Mesendoderm (in vitro differentiated cells): Measurements from ENCODE around the gene ZNRF3.
A peak's percentile ranks its signal among the peaks of the same experiment; 100 is the strongest.

Experiments
- DNase-seq: peaks from one replicate; pipeline ENCODE4 v3.0.0; 2013
- H2AK5ac ChIP-seq: 2 replicates; pipeline ENCODE4 v1.6.1; 2013; ENCODE audit warnings: low read length, inconsistent platforms
- H2BK120ac ChIP-seq: 2 replicates; pipeline ENCODE4 v1.6.1; 2013; ENCODE audit warnings: low read depth, mild to moderate bottlenecking, low read length, moderate library complexity, mixed read lengths
- H2BK15ac ChIP-seq: replicated peaks from 2 replicates; pipeline ENCODE4 v1.6.1; 2013; ENCODE audit warnings: low read depth, mild to moderate bottlenecking, moderate library complexity
- H2BK5ac ChIP-seq: 2 replicates; pipeline ENCODE4 v1.6.1; 2013; ENCODE audit warnings: low read length, inconsistent platforms
- H3K18ac ChIP-seq: 2 replicates; pipeline ENCODE4 v1.6.1; 2013; ENCODE audit warnings: mild to moderate bottlenecking, low read length, mixed read lengths
- H3K23ac ChIP-seq: one replicate; pipeline ENCODE4 v1.6.1; 2013; ENCODE audit warnings: low read length
- H3K27ac ChIP-seq: 2 replicates; pipeline ENCODE4 v1.5.1; 2013; ENCODE audit warnings: low read depth, mild to moderate bottlenecking, inconsistent platforms, low read length, moderate library complexity
- H3K27me3 ChIP-seq: 2 replicates; pipeline ENCODE4 v1.6.1; 2013; ENCODE audit warnings: low read length, control low read depth, mild to moderate bottlenecking, inconsistent platforms; ENCODE audit not compliant: insufficient read depth, poor library complexity
- H3K36me3 ChIP-seq: 2 replicates; pipeline ENCODE4 v1.6.1; 2013; ENCODE audit warnings: low read length, inconsistent platforms; ENCODE audit not compliant: control insufficient read depth, insufficient read depth
- H3K4ac ChIP-seq: one replicate; pipeline ENCODE4 v1.6.1; 2013; ENCODE audit warnings: low read depth, mild to moderate bottlenecking, low read length, moderate library complexity
- H3K4me1 ChIP-seq: 2 replicates; pipeline ENCODE4 v1.6.1; 2013; ENCODE audit warnings: low read depth, low read length, inconsistent platforms; ENCODE audit not compliant: control insufficient read depth
- H3K4me2 ChIP-seq: 2 replicates; pipeline ENCODE4 v1.6.1; 2013; ENCODE audit warnings: low read length
- H3K4me3 ChIP-seq: 2 replicates; pipeline ENCODE4 v1.5.1; 2013; ENCODE audit warnings: mild to moderate bottlenecking, low read length
- H3K56ac ChIP-seq: one replicate; pipeline ENCODE4 v1.6.1; 2013; ENCODE audit warnings: low read length
- H3K79me1 ChIP-seq: 2 replicates; pipeline ENCODE4 v1.6.1; 2013; ENCODE audit warnings: low read length, inconsistent platforms
- H3K79me2 ChIP-seq: 2 replicates; pipeline ENCODE4 v1.6.1; 2013; ENCODE audit warnings: mild to moderate bottlenecking, low read length; ENCODE audit not compliant: control insufficient read depth, insufficient read depth
- H3K9ac ChIP-seq: 2 replicates; pipeline ENCODE4 v1.6.1; 2013; ENCODE audit warnings: low read length, inconsistent platforms
- H4K5ac ChIP-seq: one replicate; pipeline ENCODE4 v1.6.1; 2013; ENCODE audit warnings: low read length
- H4K8ac ChIP-seq: one replicate; pipeline ENCODE4 v1.6.1; 2013; ENCODE audit warnings: low read depth, mild to moderate bottlenecking, control low read depth, low read length, moderate library complexity
- WGBS: extraction: QIAGEN DNeasy Blood & Tissue Kit; methylation state at CpG from one replicate; pipeline ENCODE4 v1.1.7; 2013; ENCODE audit warnings: low lambda C conversion rate, missing lambda C conversion rate; ENCODE audit not compliant: insufficient coverage; ENCODE audit errors: extremely low coverage; 5-methylcytosine and 5-hydroxymethylcytosine counted together

ZNRF3 gene

DNA sequence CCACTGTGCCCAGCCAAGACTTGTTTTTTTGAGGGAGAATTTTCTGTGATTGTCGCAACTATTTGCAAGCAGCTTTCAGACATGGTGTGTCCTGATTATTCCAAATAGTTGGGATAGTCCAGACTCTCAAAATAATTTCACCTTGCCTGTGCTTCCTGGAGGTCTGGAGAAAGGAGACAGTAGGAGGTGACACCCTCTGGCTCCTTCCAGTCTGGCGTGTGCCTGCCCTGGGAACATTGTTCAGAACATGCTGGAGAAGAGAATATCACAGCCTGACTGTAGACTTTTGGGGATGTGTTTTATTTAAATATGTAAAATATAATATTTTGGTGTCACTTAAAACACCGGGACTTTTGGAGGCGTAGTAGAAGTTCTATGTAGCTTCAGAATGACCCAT is 14.9 kb downstream of the ZNRF3 start:
- H4K5ac ChIP-seq: no peak overlapping the region
- peak overlapping the region; percentile 6 for H3K18ac ChIP-seq
- H2BK5ac ChIP-seq: no peak overlapping the region
- no peak overlapping the region for H3K56ac ChIP-seq
- H3K9ac ChIP-seq: peak overlapping the region; percentile 2
- H3K79me1 ChIP-seq: peaks cover 27% of the 10 kb centered on the region
- no peak overlapping the region for H3K23ac ChIP-seq
- no CpG with 5 or more reads among the region's 4 CpGs for WGBS
- H2AK5ac ChIP-seq: no peak overlapping the region
- no peak overlapping the region for H3K4ac ChIP-seq
- peaks cover 20% of the 10 kb centered on the region for H3K4me1 ChIP-seq
- H4K8ac ChIP-seq: no peak overlapping the region
- H3K4me3 ChIP-seq: no peak overlapping the region
- no peak overlapping the region for H2BK15ac ChIP-seq
- H3K79me2 ChIP-seq: peaks cover 74% of the 10 kb centered on the region
- H3K27me3 ChIP-seq: no peaks in the 10 kb centered on the region
- no peak overlapping the region for H2BK120ac ChIP-seq
- no peak overlapping the region for H3K4me2 ChIP-seq
- H3K36me3 ChIP-seq: no peaks in the 10 kb centered on the region
- no peak for DNase-seq
- H3K27ac ChIP-seq: peak overlapping the region; percentile 17

DNA sequence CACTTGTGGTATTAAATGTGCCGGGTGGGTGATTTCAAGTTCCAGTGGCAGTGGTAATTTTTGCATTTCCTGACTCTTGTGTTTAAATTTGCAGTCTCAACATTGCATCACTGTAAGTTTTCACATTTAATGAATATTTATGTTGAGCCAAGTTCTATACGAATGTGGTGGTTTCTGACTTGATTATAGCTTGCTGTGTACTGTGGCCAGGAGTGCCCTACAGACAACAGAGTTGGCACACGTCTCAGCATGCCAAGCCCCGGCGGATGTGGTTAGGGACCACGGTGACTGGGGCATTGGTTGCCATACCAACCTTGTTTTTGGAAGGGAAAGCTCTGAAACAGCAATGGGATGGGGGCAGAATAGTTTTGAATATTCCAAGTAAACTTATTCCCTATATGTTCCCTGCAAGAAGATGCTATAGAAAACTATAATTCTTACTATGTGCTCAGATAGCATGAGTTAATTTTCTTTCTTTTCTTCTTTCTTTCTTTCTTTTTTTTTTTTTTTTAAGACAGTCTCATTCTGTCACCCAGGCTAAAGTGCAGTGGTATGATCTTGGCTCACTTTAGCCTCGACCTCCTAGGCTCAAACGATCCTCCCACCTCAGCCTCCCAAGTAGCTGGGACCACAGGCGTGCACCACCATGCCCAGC is 16.0 kb downstream of the ZNRF3 start:
- Histone ChIP-seq H2BK120ac (no peak overlapping the region), H3K4me2 (no peak overlapping the region), H3K56ac (peak overlapping the region; percentile 34), H3K18ac (no peak overlapping the region), H3K36me3 (no peaks in the 10 kb centered on the region), H3K4ac (no peak overlapping the region), H3K23ac (no peak overlapping the region), H3K4me3 (no peak overlapping the region), H2BK5ac (no peak overlapping the region), H3K79me2 (peaks cover 71% of the 10 kb centered on the region), H3K27ac (no peak overlapping the region), H2BK15ac (no peak overlapping the region), H4K8ac (no peak overlapping the region), H3K27me3 (no peaks in the 10 kb centered on the region), H2AK5ac (peak overlapping the region; percentile 58), H3K9ac (no peak overlapping the region), H3K79me1 (peaks cover 32% of the 10 kb centered on the region), H4K5ac (no peak overlapping the region), H3K4me1 (peaks cover 26% of the 10 kb centered on the region)
- no CpG with 5 or more reads among the region's 9 CpGs for WGBS
- DNase-seq: no peak

DNA sequence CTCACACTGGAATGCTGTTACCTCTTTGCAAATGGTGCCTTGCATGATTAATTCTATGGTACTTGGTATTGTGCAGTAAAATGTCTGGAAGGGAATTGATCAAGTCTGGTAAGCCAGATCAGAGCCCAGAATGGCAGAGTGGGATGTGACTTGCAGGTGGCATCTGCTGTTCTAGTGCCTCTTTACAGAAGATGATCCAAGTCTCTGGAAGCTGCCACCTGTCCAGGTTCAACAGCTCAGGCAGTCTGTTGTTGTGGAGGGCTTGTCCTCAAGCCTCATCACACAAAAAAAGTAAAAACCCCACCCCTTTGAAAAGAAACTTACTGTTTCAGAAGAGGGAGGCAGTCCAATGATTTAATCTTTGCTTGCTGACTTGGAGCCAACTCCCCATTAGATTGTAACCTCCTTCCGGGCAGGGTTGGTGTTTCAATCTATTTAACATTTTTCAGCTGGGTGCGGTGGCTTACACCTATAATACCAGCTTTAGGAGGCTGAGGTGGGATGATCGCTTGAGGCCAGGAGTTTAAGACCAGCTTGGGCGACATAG is 17.1 kb downstream of the ZNRF3 start:
- Histone ChIP-seq H3K4me1 (peaks cover 23% of the 10 kb centered on the region), H3K23ac (no peak overlapping the region), H2AK5ac (no peak overlapping the region), H3K56ac (no peak overlapping the region), H3K27ac (no peak overlapping the region), H2BK5ac (no peak overlapping the region), H3K4me2 (no peak overlapping the region), H4K5ac (no peak overlapping the region), H3K27me3 (no peaks in the 10 kb centered on the region), H2BK15ac (no peak overlapping the region), H3K36me3 (no peaks in the 10 kb centered on the region), H3K79me1 (peaks cover 27% of the 10 kb centered on the region), H3K79me2 (peaks cover 73% of the 10 kb centered on the region), H3K4ac (no peak overlapping the region), H3K18ac (peak overlapping the region; percentile 40), H3K9ac (no peak overlapping the region), H2BK120ac (no peak overlapping the region), H3K4me3 (no peak overlapping the region), H4K8ac (no peak overlapping the region)
- no peak for DNase-seq
- WGBS: no CpG with 5 or more reads among the region's 4 CpGs

GRCh38 chr22:28902490-28902889 is 19.1 kb downstream of the ZNRF3 start:
- Histone ChIP-seq H3K18ac (no peak overlapping the region), H3K4me1 (peaks cover 20% of the 10 kb centered on the region), H2BK120ac (no peak overlapping the region), H3K4me3 (no peak overlapping the region), H3K79me2 (peaks cover 81% of the 10 kb centered on the region), H3K27ac (no peak overlapping the region), H2BK5ac (no peak overlapping the region), H2AK5ac (no peak overlapping the region), H3K79me1 (peaks cover 33% of the 10 kb centered on the region), H3K23ac (no peak overlapping the region), H2BK15ac (no peak overlapping the region), H4K8ac (no peak overlapping the region), H4K5ac (no peak overlapping the region), H3K36me3 (no peaks in the 10 kb centered on the region), H3K56ac (no peak overlapping the region), H3K27me3 (no peaks in the 10 kb centered on the region), H3K4ac (no peak overlapping the region), H3K9ac (no peak overlapping the region), H3K4me2 (no peak overlapping the region)
- no peak for DNase-seq
- no CpG with 5 or more reads among the region's 3 CpGs for WGBS

GRCh38 chr22:28903080-28903479 is 19.7 kb downstream of the ZNRF3 start:
- Histone ChIP-seq H3K4me3 (no peak overlapping the region), H2BK15ac (no peak overlapping the region), H3K27ac (no peak overlapping the region), H2AK5ac (no peak overlapping the region), H3K56ac (peak overlapping the region; percentile 43), H3K9ac (no peak overlapping the region), H3K4me2 (no peak overlapping the region), H3K79me2 (peaks cover 82% of the 10 kb centered on the region), H3K79me1 (peaks cover 34% of the 10 kb centered on the region), H3K23ac (no peak overlapping the region), H3K36me3 (no peaks in the 10 kb centered on the region), H4K5ac (no peak overlapping the region), H3K18ac (no peak overlapping the region), H3K27me3 (no peaks in the 10 kb centered on the region), H3K4me1 (peaks cover 19% of the 10 kb centered on the region), H4K8ac (no peak overlapping the region), H3K4ac (no peak overlapping the region), H2BK5ac (peak overlapping the region; percentile 5), H2BK120ac (no peak overlapping the region)
- no CpG with 5 or more reads among the region's 11 CpGs for WGBS
- DNase-seq: no peak

- no peaks in the 10 kb centered on the region for H3K36me3 ChIP-seq
- peak overlapping the region; percentile 42 for H3K9ac ChIP-seq
- H3K79me2 ChIP-seq: peaks cover 83% of the 10 kb centered on the region
- no CpG with 5 or more reads among the region's 6 CpGs for WGBS
- H3K79me1 ChIP-seq: peaks cover 36% of the 10 kb centered on the region
- peak; percentile 57 for DNase-seq
- H3K4ac ChIP-seq: no peak overlapping the region
- no peak overlapping the region for H2BK15ac ChIP-seq
- no peak overlapping the region for H2AK5ac ChIP-seq
- no peak overlapping the region for H4K8ac ChIP-seq
- no peak overlapping the region for H4K5ac ChIP-seq
- peak overlapping the region; percentile 45 for H3K56ac ChIP-seq
- peak overlapping the region; percentile 23 for H2BK5ac ChIP-seq
- peaks cover 17% of the 10 kb centered on the region for H3K4me1 ChIP-seq
- no peak overlapping the region for H3K4me3 ChIP-seq
- no peak overlapping the region for H3K4me2 ChIP-seq
- H3K23ac ChIP-seq: no peak overlapping the region
- H2BK120ac ChIP-seq: no peak overlapping the region
- H3K27ac ChIP-seq: no peak overlapping the region
- no peaks in the 10 kb centered on the region for H3K27me3 ChIP-seq
- peak overlapping the region; percentile 4 for H3K18ac ChIP-seq
These were observed 20.4 kb downstream of the ZNRF3 start for GRCh38 chr22:28903729-28904128.
